GM23338 (cell line): Measurements from ENCODE around the gene SSMEM1. TPM values are rescaled to one million over a fixed set of nuclear protein-coding genes. Genes with fewer than 3 reads are reported as not detected.
"Not testable (repeated sequence)": the region's sequence is repeated elsewhere in the genome, so short reads cannot be mapped to it uniquely, and the experiment has no call there.

Experiments used
- ATAC-seq: fragments of 200-7000 bp; cut with Tn5 transposase; 3 replicates; pipeline ENCODE4 v1.9.1; 2020
- DNase-seq: peaks from one replicate; pipeline ENCODE4 v3.0.0-alpha.2; 2015; ENCODE audit warnings: low spot score
- H2AFZ ChIP-seq: fragments of 200-600 bp; sonication (generic); 2 replicates; pipeline ENCODE4 v1.8.0; 2016; ENCODE audit warnings: antibody characterized with exemption, mild to moderate bottlenecking, moderate library complexity
- H3F3A ChIP-seq: fragments of 200-600 bp; sonication (generic); replicated peaks from 2 replicates; pipeline ENCODE4 v1.8.0; 2017; ENCODE audit warnings: antibody characterized with exemption, mixed run types, low read depth
- H3K27ac ChIP-seq: fragments of 200-600 bp; sonication (generic); 2 replicates; pipeline ENCODE4 v1.6.1; 2016; ENCODE audit warnings: low read depth
- H3K27me3 ChIP-seq: fragments of 200-600 bp; sonication (generic); 2 replicates; pipeline ENCODE4 v1.8.0; 2016; ENCODE audit warnings: mild to moderate bottlenecking, mixed run types, moderate library complexity; ENCODE audit not compliant: insufficient read depth
- H3K36me3 ChIP-seq: fragments of 200-600 bp; sonication (generic); 2 replicates; pipeline ENCODE4 v1.8.0; 2016; ENCODE audit warnings: mild to moderate bottlenecking; ENCODE audit not compliant: insufficient read depth
- H3K4me1 ChIP-seq: fragments of 200-600 bp; sonication (generic); 2 replicates; pipeline ENCODE4 v1.8.0; 2016; ENCODE audit warnings: mild to moderate bottlenecking, moderate library complexity; ENCODE audit not compliant: insufficient read depth
- H3K4me2 ChIP-seq: fragments of 200-600 bp; sonication (generic); 2 replicates; pipeline ENCODE4 v1.7.1; 2017; ENCODE audit warnings: mixed run types
- H3K4me3 ChIP-seq: fragments of 200-600 bp; sonication (generic); 2 replicates; pipeline ENCODE4 v1.6.1; 2016; ENCODE audit warnings: mixed run types
- H3K79me2 ChIP-seq: fragments of 200-600 bp; sonication (generic); replicated peaks from 2 replicates; pipeline ENCODE4 v1.8.0; 2017; ENCODE audit warnings: mild to moderate bottlenecking; ENCODE audit not compliant: insufficient read depth
- H3K9me2 ChIP-seq: fragments of 200-600 bp; sonication (generic); 2 replicates; pipeline ENCODE4 v1.8.0; 2017; ENCODE audit not compliant: insufficient read depth
- H4K20me1 ChIP-seq: fragments of 200-600 bp; sonication (generic); replicated peaks from 2 replicates; pipeline ENCODE4 v1.8.0; 2017; ENCODE audit warnings: mild to moderate bottlenecking; ENCODE audit not compliant: insufficient read depth
- H3K27ac Mint-ChIP-seq: 2 replicates; pipeline ENCODE4 v1.8.0; 2020; ENCODE audit warnings: inconsistent platforms, mild to moderate bottlenecking, moderate library complexity, mixed read lengths
- H3K27me3 Mint-ChIP-seq: 3 replicates; pipeline ENCODE4 v1.8.0; 2022; ENCODE audit warnings: low read depth, mild to moderate bottlenecking, moderate library complexity, mixed read lengths, inconsistent platforms; ENCODE audit not compliant: insufficient read depth, poor library complexity
- H3K36me3 Mint-ChIP-seq: 3 replicates; pipeline ENCODE4 v1.8.0; 2021; ENCODE audit warnings: low read depth, mild to moderate bottlenecking, inconsistent platforms, moderate library complexity, mixed read lengths
- H3K4me1 Mint-ChIP-seq: 3 replicates; pipeline ENCODE4 v1.8.0; 2020; ENCODE audit warnings: mild to moderate bottlenecking, inconsistent platforms, mixed read lengths
- H3K4me3 Mint-ChIP-seq: 3 replicates; pipeline ENCODE4 v1.8.0; 2021; ENCODE audit warnings: moderate library complexity, mild to moderate bottlenecking, inconsistent platforms, mixed read lengths
- H3K9me3 Mint-ChIP-seq: 3 replicates; pipeline ENCODE4 v1.8.0; 2020; ENCODE audit warnings: moderate library complexity, mild to moderate bottlenecking, inconsistent platforms, mixed read lengths
- CTCF ChIP-seq, 2 experiments: fragments of 200-600 bp in 1 of 2; sonication (generic) in 1 of 2; conservative IDR thresholded peaks; 2 replicates each; pipeline versions ENCODE4 v1.5.1 to v1.6.1; 2016 to 2017; ENCODE audit warnings: antibody characterized with exemption in 2 of 2, low read depth in 2 of 2, mild to moderate bottlenecking in 2 of 2, moderate library complexity in 1 of 2
- EZH2 ChIP-seq: fragments of 200-600 bp; sonication (generic); IDR thresholded peaks from one replicate; pipeline ENCODE4 v1.8.0; 2017; ENCODE audit warnings: antibody characterized with exemption, mild to moderate bottlenecking, low read depth; ENCODE audit not compliant: unreplicated experiment
- EZH2phosphoT487 ChIP-seq: fragments of 200-600 bp; sonication (generic); IDR thresholded peaks from one replicate; pipeline ENCODE4 v1.8.1; 2018; ENCODE audit warnings: antibody characterized with exemption; ENCODE audit not compliant: unreplicated experiment
- JUNB ChIP-seq: IDR thresholded peaks from one replicate; pipeline ENCODE4 v1.6.1; 2016; ENCODE audit warnings: antibody characterized with exemption; ENCODE audit not compliant: unreplicated experiment
- NANOG ChIP-seq: IDR thresholded peaks from 2 replicates; pipeline ENCODE4 v1.6.1; 2016; ENCODE audit warnings: antibody characterized with exemption, borderline replicate concordance
- STAT1 ChIP-seq: IDR thresholded peaks from one replicate; pipeline ENCODE4 v1.6.1; 2016; ENCODE audit warnings: antibody characterized with exemption; ENCODE audit not compliant: unreplicated experiment
- ZNF462 ChIP-seq: fragments of 250-450 bp; sonication (Bioruptor Pico); IDR thresholded peaks from 2 replicates; pipeline ENCODE4 v1.5.0; 2020; ENCODE audit warnings: mild to moderate bottlenecking, moderate library complexity
- polyA plus RNA-seq: library from polyadenylated mRNA; unstranded; fragments of >200 nt; fragmentation: Nextera tagmentation; extraction: Ambion mirVana; gene quantifications from 2 replicates; pipeline ENCODE4 v1.2.1, GENCODE V29; 2016
- total RNA-seq: library from RNA; depleted of rRNA; stranded (reverse); fragments of >200 nt; shearing (Covaris generic); gene quantifications from 2 replicates; pipeline ENCODE4 v1.2.3, GENCODE V29; 2014
- TF ChIP-seq, protein P1 (sequence below): IDR thresholded peaks from one replicate; pipeline ENCODE4 v1.6.1; 2018; ENCODE audit warnings: antibody characterized with exemption; ENCODE audit not compliant: unreplicated experiment

SSMEM1 gene
- total and polyA plus RNA-seq, 2 experiments from 2014 or later = not detected

DNA sequence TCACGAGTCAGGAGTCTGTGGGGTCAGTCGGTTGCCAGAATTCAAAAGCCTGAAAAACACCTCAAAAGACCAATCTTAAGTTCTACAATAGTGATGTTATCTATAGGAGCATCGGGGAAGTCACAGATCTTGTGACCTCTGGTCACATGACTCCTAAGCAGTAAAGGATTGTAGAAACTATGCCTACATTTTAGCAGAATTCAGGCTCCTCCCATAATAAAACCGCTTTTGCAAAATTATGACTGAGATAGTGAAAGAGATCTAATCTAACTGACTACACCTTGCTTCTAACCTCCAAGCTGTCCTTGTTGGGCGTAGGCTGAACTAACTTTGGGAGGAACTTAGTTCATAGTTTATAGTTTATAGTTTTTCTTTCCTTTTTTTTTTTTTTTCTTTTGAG is 16.6 kb downstream of the SSMEM1 start:
- Mint-ChIP-seq H3K27ac (no peak overlapping the region), H3K4me1 (peaks cover 3% of the 10 kb centered on the region; the same call in 2 of the 3 replicates), H3K9me3 (no peaks in the 10 kb centered on the region; the same call in 2 of the 3 replicates), H3K36me3 (no peaks in the 10 kb centered on the region), H3K4me3 (no peak overlapping the region), H3K27me3 (no peaks in the 10 kb centered on the region)
- Histone ChIP-seq H3K4me2 (no peak overlapping the region), H3K36me3 (no peaks in the 10 kb centered on the region), H3K4me1 (peaks cover 11% of the 10 kb centered on the region), H3K4me3 (no peak overlapping the region), H2AFZ (no peak overlapping the region), H3F3A (no peaks in the 10 kb centered on the region), H3K9me2 (peaks cover 5% of the 10 kb centered on the region; the same call in 1 of the 2 replicates), H4K20me1 (no peaks in the 10 kb centered on the region), H3K27ac (no peak overlapping the region), H3K27me3 (no peaks in the 10 kb centered on the region), H3K79me2 (no peaks in the 10 kb centered on the region)
- DNase-seq (no peak), ATAC-seq (no peak)
- TF ChIP-seq STAT1 (no peak), JUNB (no peak), ZNF462 (CRISPR knock-in tag) (no peak), NANOG (no peak), CTCF (conservative IDR thresholded peaks at IDR 0.05; ENCODE audit: low read depth in 2 of 2) (no peak), EZH2 (no peak), EZH2phosphoT487 (no peak)
- TF ChIP-seq, protein P1, sequence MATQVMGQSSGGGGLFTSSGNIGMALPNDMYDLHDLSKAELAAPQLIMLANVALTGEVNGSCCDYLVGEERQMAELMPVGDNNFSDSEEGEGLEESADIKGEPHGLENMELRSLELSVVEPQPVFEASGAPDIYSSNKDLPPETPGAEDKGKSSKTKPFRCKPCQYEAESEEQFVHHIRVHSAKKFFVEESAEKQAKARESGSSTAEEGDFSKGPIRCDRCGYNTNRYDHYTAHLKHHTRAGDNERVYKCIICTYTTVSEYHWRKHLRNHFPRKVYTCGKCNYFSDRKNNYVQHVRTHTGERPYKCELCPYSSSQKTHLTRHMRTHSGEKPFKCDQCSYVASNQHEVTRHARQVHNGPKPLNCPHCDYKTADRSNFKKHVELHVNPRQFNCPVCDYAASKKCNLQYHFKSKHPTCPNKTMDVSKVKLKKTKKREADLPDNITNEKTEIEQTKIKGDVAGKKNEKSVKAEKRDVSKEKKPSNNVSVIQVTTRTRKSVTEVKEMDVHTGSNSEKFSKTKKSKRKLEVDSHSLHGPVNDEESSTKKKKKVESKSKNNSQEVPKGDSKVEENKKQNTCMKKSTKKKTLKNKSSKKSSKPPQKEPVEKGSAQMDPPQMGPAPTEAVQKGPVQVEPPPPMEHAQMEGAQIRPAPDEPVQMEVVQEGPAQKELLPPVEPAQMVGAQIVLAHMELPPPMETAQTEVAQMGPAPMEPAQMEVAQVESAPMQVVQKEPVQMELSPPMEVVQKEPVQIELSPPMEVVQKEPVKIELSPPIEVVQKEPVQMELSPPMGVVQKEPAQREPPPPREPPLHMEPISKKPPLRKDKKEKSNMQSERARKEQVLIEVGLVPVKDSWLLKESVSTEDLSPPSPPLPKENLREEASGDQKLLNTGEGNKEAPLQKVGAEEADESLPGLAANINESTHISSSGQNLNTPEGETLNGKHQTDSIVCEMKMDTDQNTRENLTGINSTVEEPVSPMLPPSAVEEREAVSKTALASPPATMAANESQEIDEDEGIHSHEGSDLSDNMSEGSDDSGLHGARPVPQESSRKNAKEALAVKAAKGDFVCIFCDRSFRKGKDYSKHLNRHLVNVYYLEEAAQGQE = no peak

GRCh38 chr7:130224923-130225322 is 17.3 kb downstream of the SSMEM1 start:
- not testable (repeated sequence) for H3F3A ChIP-seq, H3K9me2 ChIP-seq, H3K79me2 ChIP-seq, H4K20me1 ChIP-seq, H3K4me1 Mint-ChIP-seq, ATAC-seq, DNase-seq, H3K27me3 Mint-ChIP-seq, H3K27ac Mint-ChIP-seq, H3K36me3 Mint-ChIP-seq, H3K4me3 Mint-ChIP-seq, H3K27me3 ChIP-seq, H3K4me2 ChIP-seq, H3K9me3 Mint-ChIP-seq, H3K4me3 ChIP-seq, H3K27ac ChIP-seq, H3K36me3 ChIP-seq
- Histone ChIP-seq H2AFZ (peak overlapping the region; percentile 47; the same call in 1 of the 2 replicates), H3K4me1 (peaks cover 11% of the 10 kb centered on the region)
